ENCODE data around the gene UBE2J2. TPM values are rescaled to one million over a fixed set of nuclear protein-coding genes. Genes with fewer than 3 reads are reported as not detected.
A peak's percentile ranks its signal among the peaks of the same experiment; 100 is the strongest.

Gene UBE2J2
- total RNA-seq, 2 donors from 2014 or later, result 27.5 to 33.5 TPM

- no peak for DNase-seq (ENCODE audit: low spot score)
- TF ChIP-seq, protein P1, sequence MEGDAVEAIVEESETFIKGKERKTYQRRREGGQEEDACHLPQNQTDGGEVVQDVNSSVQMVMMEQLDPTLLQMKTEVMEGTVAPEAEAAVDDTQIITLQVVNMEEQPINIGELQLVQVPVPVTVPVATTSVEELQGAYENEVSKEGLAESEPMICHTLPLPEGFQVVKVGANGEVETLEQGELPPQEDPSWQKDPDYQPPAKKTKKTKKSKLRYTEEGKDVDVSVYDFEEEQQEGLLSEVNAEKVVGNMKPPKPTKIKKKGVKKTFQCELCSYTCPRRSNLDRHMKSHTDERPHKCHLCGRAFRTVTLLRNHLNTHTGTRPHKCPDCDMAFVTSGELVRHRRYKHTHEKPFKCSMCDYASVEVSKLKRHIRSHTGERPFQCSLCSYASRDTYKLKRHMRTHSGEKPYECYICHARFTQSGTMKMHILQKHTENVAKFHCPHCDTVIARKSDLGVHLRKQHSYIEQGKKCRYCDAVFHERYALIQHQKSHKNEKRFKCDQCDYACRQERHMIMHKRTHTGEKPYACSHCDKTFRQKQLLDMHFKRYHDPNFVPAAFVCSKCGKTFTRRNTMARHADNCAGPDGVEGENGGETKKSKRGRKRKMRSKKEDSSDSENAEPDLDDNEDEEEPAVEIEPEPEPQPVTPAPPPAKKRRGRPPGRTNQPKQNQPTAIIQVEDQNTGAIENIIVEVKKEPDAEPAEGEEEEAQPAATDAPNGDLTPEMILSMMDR (IDR thresholded peaks at IDR 0.05), result no peak
- Histone ChIP-seq H3K36me3 (peaks cover 76% of the 10 kb centered on the region), H3K9me3 (no peaks in the 10 kb centered on the region), H3K4me3 (no peak overlapping the region), H3K27ac (no peak overlapping the region), H3K27me3 (no peaks in the 10 kb centered on the region), H3K4me1 (peaks cover 0 to 19% of the 10 kb centered on the region in 2 donors)
Measured at GRCh38 chr1:1220197-1220596, 53.5 kb downstream of the UBE2J2 start.

DNA sequence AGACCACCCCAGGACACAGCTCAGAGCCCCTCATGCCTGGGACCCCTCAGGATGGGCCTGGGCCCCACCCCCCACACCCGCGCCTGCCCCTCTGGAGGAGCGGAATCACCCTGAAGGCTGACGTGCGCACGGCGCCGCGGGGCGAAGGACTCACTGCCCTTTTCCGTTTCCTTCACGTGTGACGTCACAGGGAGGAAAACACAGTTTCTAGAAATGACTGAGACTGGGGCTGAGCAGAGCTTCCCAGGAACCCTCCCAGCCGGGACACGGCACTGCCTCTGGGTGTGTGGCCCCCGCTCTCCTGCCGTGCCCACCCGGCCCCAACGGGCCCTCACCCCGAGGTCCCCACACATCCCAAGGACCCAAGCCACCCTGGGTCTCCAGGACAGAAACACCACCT lies 54.3 kb downstream of the UBE2J2 start:
- peaks cover 72% of the 10 kb centered on the region for H3K36me3 ChIP-seq

GRCh38 chr1:1218524-1219200 lies 55.0 kb downstream of the UBE2J2 start:
- H3K27me3 ChIP-seq, result no peaks in the 10 kb centered on the region
- no peak overlapping the region for H3K27ac ChIP-seq
- DNase-seq (ENCODE audit: low spot score), result no peak
- H3K9me3 ChIP-seq, result no peaks in the 10 kb centered on the region
- H3K4me3 ChIP-seq, result no peak overlapping the region
- TF ChIP-seq, protein P1 (IDR thresholded peaks at IDR 0.05), result no peak
- H3K36me3 ChIP-seq, result peaks cover 68% of the 10 kb centered on the region
- peaks cover 0 to 17% of the 10 kb centered on the region in 2 donors for H3K4me1 ChIP-seq

More for the DNA sequence above, 54.3 kb downstream of the UBE2J2 start:
- no peak for DNase-seq (ENCODE audit: low spot score)
- Histone ChIP-seq H3K4me3 (no peak overlapping the region), H3K27me3 (no peaks in the 10 kb centered on the region), H3K4me1 (peaks cover 0 to 14% of the 10 kb centered on the region in 2 donors), H3K27ac (no peak overlapping the region), H3K9me3 (no peaks in the 10 kb centered on the region)
- TF ChIP-seq, protein P1 (IDR thresholded peaks at IDR 0.05), result no peak

DNA sequence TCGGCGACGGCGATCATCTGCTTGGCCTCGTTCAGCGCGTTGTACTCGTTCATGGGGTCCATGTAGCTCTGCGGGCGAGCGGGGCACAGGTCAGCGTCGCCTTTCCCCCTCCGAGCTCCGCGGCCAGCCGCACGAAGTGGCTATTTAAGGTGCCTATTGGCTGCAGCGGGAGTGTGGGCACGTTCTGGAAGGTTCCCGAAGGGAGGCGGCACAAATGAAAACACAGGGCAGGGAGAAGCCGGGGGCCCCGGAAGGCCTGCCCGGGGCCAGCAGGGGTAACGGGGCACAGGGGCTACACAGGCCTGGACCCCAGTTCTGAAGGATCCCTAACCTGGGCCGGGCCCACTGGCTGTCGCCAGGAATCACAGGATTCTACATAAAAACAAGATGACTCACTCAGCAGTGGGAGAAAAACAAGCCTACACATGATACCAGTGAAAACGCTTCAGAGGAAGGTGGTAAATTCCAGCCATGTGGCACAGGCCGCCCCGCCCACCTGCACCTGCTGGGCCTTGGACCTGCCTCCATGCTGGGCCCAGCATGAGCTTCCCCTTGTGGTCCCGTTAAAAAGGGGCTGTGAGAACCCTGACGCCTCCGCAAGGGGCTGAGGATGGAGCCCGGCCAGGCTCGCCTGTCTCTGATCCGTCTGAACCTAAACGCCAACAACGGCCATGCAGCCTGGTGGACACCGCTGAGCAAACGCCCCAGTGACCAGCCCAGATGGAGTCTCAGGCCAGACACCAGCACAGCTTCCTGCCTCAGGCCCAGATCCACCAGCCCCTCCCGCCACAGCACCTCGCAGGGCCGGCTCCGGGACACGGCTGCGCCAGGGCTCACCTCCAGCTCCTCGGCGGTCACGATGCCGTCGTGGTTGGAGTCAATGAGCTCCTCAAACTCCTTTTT lies 55.8 kb downstream of the UBE2J2 start:
- Histone ChIP-seq H3K27ac (no peak overlapping the region), H3K4me1 (peaks cover 0 to 23% of the 10 kb centered on the region in 2 donors), H3K9me3 (no peaks in the 10 kb centered on the region), H3K4me3 (no peak overlapping the region), H3K27me3 (no peaks in the 10 kb centered on the region), H3K36me3 (peaks cover 60% of the 10 kb centered on the region)
- TF ChIP-seq, protein P1 (IDR thresholded peaks at IDR 0.05), result no peak
- no peak for DNase-seq (ENCODE audit: low spot score)

GRCh38 chr1:1216770-1217620 lies 56.7 kb downstream of the UBE2J2 start:
- no peaks in the 10 kb centered on the region for H3K9me3 ChIP-seq
- no peak overlapping the region for H3K4me3 ChIP-seq
- H3K27ac ChIP-seq, result peak overlapping the region in 1 of 2 donors; percentile 18
- H3K27me3 ChIP-seq, result no peaks in the 10 kb centered on the region
- no peak for DNase-seq (ENCODE audit: low spot score)
- H3K36me3 ChIP-seq, result peaks cover 51% of the 10 kb centered on the region
- TF ChIP-seq, protein P1 (IDR thresholded peaks at IDR 0.05), result no peak
- H3K4me1 ChIP-seq, result peaks cover 0 to 28% of the 10 kb centered on the region in 2 donors

Data from right atrium auricular region (tissue), 2 donors.